RWPE1 (cell line): ENCODE results near the gene TMPRSS11A.

ENCODE experiments used
- CTCF ChIA-PET: fragments of 350-600 bp; sonication (Branson Sonifier 250); formaldehyde crosslinking; extraction: SDS; loops from one replicate; lab custom pipeline; 2021; lab: Yijun Ruan, JAX
- POLR2A ChIA-PET: fragments of 400-600 bp; formaldehyde crosslinking; extraction: SDS; loops from one replicate; lab custom pipeline; 2020; ENCODE audit warnings: antibody characterized with exemption; ENCODE audit not compliant: low non-redundant PET; lab: Yijun Ruan, JAX
- DNase-seq: peaks from one replicate; pipeline ENCODE4 v3.0.0; 2012; ENCODE audit warnings: low spot score
- H3K27ac ChIP-seq: fragments of 450-650 bp; 2 replicates; pipeline ENCODE4 v1.5.1; 2017
- CTCF ChIP-seq: fragments of 450-650 bp; conservative IDR thresholded peaks from 2 replicates; pipeline ENCODE4 v1.5.1; 2017; ENCODE audit warnings: low read depth, mild to moderate bottlenecking

Gene TMPRSS11A

DNA sequence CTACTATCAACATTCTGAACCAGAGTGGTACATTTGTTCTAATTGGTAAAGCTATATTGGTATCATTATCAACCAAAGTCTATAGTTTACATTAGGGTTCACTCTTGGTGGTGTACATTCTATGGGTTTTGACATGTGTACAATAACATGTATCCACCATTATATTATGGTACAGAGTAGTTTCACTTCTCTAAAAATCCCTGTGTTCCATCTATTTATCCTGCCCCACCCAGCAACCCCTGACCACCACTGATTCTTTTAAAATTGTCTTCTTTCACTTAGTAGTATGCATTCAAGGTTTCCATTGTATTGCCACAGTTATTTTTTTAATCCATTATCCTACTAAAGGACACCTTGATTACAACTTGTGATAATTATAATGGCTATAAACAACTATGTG, 64.2 kb downstream of the TMPRSS11A start:
- H3K27ac ChIP-seq = no peak overlapping the region
- no peak for TF ChIP-seq CTCF
- no peak for DNase-seq
- ChIA-PET POLR2A (no interaction called here), CTCF (interaction anchor here (0.6 to 1.0 kb wide), 2 partner anchors 12 to 13 kb away, joined by 3 to 5 read pairs; no protein-coding TSS in a partner anchor)

DNA sequence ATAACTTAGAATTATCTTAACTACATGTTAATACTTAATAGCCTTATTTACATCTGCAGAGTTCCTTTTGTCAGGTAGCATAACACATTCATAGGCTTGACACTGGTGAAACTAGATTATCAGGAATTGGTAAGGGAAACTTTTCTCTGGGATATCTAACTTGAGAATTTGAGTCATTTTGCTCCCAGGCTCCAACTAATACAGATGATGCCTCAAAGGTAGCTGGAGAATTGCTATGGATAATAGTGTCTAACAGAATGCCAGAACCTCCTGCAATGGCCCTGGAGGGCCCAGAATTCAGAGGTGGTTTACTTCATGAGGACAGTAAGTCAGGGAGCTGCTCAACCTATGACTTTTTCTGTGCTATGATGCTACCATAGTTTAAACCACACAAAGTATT, 65.6 kb downstream of the TMPRSS11A start:
- H3K27ac ChIP-seq = no peak overlapping the region
- ChIA-PET POLR2A (no interaction called here), CTCF (interaction anchor here (0.8 kb wide), 1 partner anchor 11 kb away, joined by 6 read pairs; no protein-coding TSS in a partner anchor)
- no peak for TF ChIP-seq CTCF
- no peak for DNase-seq

DNA sequence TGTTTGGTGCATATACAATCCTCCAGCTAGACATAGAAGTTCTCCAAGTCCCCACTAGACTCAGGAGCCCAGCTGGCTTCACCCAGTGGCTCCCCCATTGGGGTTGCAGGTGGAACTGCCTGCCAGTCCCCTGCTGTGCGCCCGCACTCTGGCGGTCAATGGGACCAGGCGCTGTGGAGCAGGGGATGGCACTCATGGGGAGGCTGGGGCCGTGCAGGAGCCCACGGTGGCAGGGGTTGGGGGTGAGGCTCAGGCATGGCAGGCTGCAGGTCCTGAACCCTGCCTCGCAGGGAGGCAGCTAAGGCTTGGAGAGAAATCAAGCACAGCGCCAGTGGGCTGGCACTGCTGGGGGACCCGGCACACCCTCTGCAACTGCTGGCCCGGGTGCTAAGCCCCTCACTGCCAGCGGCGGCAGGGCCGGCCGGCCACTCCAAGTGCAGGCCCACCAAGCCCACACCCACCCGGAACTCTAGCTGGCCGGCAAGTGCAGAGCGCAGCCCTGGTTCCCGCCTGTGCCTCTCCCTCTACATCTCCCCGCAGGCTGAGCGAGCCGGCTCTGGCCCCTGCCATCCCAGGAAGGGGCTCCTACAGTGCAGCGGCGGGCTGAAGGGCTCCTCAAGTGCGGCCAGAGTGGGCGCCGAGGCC, 66.8 kb downstream of the TMPRSS11A start:
- DNase-seq = no peak
- no peak overlapping the region for H3K27ac ChIP-seq
- TF ChIP-seq CTCF = no peak
- ChIA-PET CTCF (no interaction called here), POLR2A (no interaction called here)

GRCh38 chr4:67894659-67895058, 68.6 kb downstream of the TMPRSS11A start:
- no peak overlapping the region for H3K27ac ChIP-seq
- TF ChIP-seq CTCF = no peak
- CTCF ChIA-PET = no interaction called here
- no peak for DNase-seq
- POLR2A ChIA-PET = no interaction called here

- no peak overlapping the region for H3K27ac ChIP-seq
- no peak for DNase-seq
- no peak for TF ChIP-seq CTCF
- CTCF ChIA-PET = interaction anchor here (0.8 kb wide), 1 partner anchor 347 kb away, joined by 3 read pairs; no protein-coding TSS in a partner anchor
- POLR2A ChIA-PET = no interaction called here
Measured at GRCh38 chr4:67892905-67893304, 70.4 kb downstream of the TMPRSS11A start.

DNA sequence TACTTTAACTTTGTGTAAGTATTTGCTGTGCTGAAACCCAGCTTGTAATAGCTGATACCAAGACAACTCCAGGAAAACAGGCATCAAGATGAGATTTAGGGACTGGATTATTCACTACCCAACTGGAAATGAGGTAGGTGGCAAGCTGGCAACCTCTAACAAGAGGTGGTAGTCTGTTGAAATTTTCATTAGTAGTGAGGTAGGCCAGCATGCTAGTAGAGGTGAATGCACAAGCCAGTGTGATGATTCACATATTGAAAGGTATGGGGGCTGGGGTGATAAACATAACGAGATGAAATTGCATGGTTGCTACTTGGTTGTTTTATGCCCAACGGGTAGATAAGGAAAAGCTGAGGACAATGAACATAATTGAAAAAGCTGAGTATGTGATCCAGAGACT, 71.0 kb downstream of the TMPRSS11A start:
- no peak for TF ChIP-seq CTCF
- ChIA-PET CTCF (interaction anchor here (0.6 to 0.8 kb wide), 2 partner anchors 278 to 346 kb away, joined by 3 read pairs; no protein-coding TSS in a partner anchor), POLR2A (no interaction called here)
- no peak overlapping the region for H3K27ac ChIP-seq
- no peak for DNase-seq
